ENCODE measurements around the gene AGAP1.

AGAP1 gene

GRCh38 chr2:235784788-235785187, 290.9 kb downstream of the AGAP1 start:
- FAIRE-seq = no peak

- no peak for FAIRE-seq
These were observed 295.7 kb downstream of the AGAP1 start for GRCh38 chr2:235789552-235789951.

- no peak for FAIRE-seq
These were observed 299.4 kb downstream of the AGAP1 start for GRCh38 chr2:235793163-235793752.

DNA sequence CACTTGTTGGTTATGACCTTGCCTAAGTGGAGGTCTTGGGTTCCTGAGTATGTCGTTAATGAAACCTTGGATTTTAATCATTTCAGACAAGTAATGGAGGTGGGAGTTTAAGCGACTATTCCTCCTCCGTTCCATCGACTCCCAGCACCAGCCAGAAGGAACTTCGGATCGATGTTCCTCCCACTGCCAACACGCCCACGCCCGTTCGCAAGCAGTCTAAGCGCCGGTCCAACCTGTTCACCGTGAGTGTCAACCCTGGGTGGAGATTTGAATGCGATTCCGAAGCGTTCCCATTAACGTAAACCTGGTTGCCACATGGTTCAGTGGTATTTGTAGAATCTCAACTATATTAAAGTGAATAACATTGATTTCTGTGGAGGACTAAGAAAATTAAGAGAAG, 305.4 kb downstream of the AGAP1 start:
- FAIRE-seq = no peak

GRCh38 chr2:235802542-235802941, 308.7 kb downstream of the AGAP1 start:
- FAIRE-seq = no peak

DNA sequence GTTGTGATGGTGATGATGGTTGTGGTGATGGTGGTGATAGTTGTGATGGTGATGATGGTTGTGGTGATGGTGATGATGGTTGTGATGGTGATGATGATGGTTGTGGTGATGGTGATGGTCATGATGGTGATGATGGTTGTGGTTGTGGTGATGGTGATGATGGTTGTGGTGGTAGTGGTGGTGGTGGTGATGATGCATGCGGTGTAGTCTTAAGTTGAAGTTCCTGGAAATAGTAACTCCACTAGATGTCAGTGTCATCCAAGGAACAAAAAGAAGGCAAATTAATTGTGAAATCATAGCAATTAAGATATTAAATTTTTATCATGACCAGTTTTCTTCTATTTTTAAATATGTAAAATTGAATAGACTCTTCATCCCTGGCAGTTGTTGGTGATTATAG, 309.2 kb downstream of the AGAP1 start:
- no peak for FAIRE-seq

- no peak for FAIRE-seq
These were observed 310.8 kb downstream of the AGAP1 start for GRCh38 chr2:235804676-235805075.

GRCh38 chr2:235806986-235807750, 313.3 kb downstream of the AGAP1 start:
- no peak for FAIRE-seq

GRCh38 chr2:235808366-235808765, 314.5 kb downstream of the AGAP1 start:
- FAIRE-seq = no peak

DNA sequence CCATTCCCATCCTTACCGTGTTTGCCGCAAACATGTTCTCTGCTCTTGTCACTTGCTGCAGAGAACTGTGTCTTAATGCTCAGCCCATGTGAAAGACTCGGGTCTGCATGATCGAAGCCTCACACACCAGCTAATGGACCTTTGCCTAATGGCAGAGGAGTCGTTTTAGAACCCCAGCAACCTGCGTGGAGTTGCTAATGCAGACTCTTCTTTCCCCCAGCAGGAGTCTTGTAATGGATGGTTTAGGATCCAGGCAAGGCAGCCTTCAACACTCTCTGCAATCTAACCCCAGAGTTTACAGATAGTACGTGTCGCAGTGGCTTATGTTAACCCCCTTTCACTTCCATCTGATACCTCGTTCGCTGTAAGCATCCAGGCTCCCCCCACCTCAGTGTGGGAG, 316.4 kb downstream of the AGAP1 start:
- FAIRE-seq = no peak

GRCh38 chr2:235810846-235811245, 317.0 kb downstream of the AGAP1 start:
- FAIRE-seq = no peak

DNA sequence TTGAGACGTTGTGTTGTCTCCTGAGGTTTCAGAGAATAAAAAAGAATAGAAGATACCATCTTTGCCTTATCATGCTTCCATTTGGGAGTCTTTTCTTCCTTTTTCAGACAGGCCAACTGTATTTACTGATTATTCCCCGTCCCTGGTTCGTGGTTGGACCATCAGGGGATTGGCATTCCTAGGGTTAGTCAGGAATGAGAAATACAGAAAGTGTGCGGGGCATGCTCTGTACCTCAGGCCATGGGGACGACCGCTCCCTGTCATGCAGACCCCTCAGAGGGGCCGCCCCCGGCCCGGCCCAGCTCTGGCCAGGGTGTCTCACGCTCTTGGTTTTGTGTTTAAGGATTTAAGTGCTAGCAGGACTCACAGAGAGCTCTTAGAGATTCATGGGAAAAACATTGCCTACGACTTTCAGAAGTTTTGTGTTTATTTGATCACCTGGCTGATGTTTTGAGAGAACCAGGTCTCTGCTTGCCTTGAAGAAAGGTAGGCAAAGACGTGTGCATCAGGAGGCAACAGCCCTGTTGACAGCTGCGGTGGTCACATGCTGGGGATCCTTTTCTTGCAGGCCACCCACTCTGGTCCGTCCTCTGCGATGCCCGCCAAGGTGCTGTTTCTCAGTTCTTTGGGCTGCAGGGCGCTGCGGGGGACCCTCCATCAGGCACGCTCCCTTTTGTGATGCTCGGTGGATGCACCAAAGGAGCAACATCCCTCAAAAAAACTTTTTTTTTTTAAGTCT, 317.8 kb downstream of the AGAP1 start:
- no peak for FAIRE-seq

- FAIRE-seq = no peak
These were observed 318.4 kb downstream of the AGAP1 start for GRCh38 chr2:235812185-235812665.

- no peak for FAIRE-seq
These were observed 319.6 kb downstream of the AGAP1 start for GRCh38 chr2:235813398-235813797.

DNA sequence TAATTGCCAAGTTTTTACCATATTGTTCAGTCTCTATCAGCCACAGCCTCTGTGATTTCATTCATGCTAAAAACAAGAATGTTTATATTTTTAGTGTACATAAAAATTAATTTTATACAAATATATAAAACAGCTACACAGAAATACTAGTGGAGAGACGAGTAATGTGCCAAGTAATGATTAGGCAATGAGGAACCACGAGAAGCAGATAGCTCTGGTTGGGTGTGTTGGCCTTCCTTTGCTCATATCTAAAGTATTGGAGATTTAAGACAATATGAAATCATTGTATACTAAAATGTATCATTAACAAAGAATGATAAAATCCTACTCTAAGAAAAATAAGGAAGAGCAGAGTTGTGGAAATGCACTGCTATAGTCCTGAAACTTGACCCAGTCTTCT, 326.7 kb downstream of the AGAP1 start:
- no peak for FAIRE-seq

DNA sequence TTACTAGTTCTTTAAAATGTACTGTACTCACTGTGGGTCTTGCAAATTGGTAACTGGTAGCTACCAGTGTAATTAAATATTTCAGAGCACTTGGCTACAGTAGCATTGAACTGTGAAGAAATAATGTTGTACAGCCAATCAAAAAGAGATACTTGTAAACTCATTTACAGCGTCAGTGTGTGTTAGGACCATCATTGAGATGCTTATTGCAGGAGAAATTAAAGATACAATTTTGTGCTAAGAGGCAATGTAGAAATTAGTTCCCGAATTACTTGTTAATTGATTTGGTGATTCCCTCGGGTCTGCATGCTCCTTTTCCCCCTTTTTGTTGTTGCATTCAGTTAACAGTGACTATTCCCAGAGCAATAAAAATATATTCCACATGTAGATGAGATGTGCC, 330.5 kb downstream of the AGAP1 start:
- no peak for FAIRE-seq

DNA sequence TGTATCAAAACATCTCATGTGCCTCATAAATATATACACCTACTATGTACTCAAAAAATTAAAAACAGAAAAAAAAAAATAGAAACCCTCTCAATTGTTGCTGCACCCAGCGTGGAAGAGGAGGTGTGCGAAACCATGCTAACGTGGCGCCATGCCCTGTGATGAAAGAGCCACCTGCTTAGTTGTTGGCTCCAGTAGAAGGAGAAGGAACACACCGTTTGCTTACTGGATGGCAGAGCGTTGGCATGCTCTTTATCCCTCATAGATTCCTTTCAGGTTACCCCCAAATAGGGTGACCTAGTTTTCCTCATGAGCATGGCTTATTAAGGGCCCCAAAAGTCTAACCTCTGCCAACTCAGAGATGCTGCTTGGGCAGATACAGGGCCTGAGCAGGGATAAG, 332.1 kb downstream of the AGAP1 start:
- no peak for FAIRE-seq

- FAIRE-seq = no peak
These were observed 333.0 kb downstream of the AGAP1 start for GRCh38 chr2:235826826-235827225.

DNA sequence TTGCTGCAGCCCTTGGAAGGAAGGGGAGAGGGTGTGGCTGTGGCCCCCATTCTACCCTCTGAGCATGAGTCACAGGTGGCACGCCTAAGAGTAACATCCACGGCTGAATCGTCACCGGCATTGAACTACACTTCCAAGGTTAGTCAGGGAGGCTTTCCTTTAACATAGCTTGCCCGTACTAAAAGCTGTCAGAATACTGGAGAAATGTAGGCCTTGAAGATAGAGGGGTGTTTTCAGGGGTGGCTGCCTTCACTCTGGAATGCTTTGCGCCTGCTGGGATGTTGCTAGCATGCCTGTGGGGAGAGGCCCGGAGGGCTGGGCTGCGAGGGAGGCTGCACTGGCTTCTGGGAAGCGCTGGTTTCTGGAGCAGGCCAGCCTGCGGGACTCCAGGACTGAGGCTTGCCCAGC, 333.7 kb downstream of the AGAP1 start:
- FAIRE-seq = no peak

DNA sequence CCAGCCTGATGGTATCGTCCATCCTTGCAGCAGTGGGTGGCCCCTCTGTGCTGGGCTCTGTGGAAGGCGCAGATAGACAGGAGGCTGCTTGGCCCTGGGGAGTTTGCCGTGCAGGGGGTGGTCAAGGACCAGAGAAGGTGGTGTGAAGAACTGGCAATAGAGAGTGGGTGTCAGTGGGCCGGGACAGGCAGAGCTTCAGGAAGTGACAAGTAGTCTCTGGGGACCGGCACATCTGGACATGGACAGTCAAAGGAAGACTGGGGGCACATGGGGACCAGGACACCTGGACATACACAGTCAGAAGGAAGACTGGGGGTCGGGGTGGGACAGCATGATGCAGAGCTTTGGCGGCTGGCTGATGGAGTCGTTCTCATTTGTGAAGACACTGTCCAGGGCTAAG, 335.9 kb downstream of the AGAP1 start:
- no peak for FAIRE-seq

DNA sequence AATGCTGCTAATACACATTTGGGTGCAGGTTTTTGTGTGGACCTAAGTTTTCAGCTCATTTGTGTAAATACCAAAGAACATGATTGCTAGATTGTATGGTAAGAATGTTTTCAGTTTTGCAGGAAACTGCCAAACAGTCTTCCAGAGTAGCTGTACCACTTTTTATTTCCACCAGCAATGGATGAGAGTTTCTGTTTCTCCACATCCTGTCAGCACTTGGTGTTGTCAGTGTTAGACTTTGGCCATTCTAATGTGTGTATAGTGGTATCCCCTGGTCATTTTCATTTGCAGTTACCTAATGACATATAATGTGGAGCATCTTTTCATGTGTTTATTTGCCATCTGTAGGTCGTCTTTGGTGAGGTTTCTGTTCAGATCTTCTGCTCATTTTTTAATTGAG, 337.9 kb downstream of the AGAP1 start:
- FAIRE-seq = no peak

GRCh38 chr2:235832941-235833340, 339.1 kb downstream of the AGAP1 start:
- no peak for FAIRE-seq

GRCh38 chr2:235833971-235834620, 340.3 kb downstream of the AGAP1 start:
- no peak for FAIRE-seq
